ENCODE measurements around the gene OPALIN.

The OPALIN gene

GRCh38 chr10:96344178-96344577, 14.6 kb downstream of the OPALIN start:
- no peak for DNase-seq
- intact Hi-C loops (cut with DNase I), result no loop called here

DNA sequence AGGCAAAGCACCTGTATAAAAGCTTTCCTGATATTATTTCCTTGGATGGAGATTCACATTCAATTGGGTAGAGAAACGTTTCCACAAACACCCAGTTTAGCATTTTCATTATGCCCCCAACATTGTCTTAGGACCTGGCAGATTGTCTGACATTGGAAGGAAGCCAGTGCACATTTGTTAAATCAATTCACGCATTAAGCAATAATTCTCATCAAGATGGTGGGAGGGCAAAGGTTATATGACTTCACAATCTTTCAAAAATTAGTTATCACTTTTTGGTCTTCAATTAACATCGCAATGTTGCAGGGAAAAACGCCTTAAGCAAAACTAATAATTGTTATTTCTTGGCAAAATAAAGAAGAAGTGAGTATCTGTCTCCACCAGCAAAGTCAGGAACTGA, 16.4 kb downstream of the OPALIN start:
- intact Hi-C loops (cut with DNase I), result no loop called here
- DNase-seq, result no peak

- intact Hi-C loops (cut with DNase I), result no loop called here
- DNase-seq, result no peak
Measured at GRCh38 chr10:96341219-96342182, 17.3 kb downstream of the OPALIN start.

GRCh38 chr10:96339956-96340904, 18.6 kb downstream of the OPALIN start:
- intact Hi-C loops (cut with DNase I), result no loop called here

GRCh38 chr10:96339383-96339782, 19.4 kb downstream of the OPALIN start:
- intact Hi-C loops (cut with DNase I), result no loop called here
- DNase-seq, result no peak

More at GRCh38 chr10:96339956-96340904, 18.6 kb downstream of the OPALIN start:
- peak; percentile 40 to 90 (median 75) for DNase-seq

GRCh38 chr10:96338279-96338925, 20.4 kb downstream of the OPALIN start:
- intact Hi-C loops (cut with DNase I), result no loop called here
- DNase-seq, result peak in 34 of 42 donors; percentile 4 to 84 (median 50)

DNA sequence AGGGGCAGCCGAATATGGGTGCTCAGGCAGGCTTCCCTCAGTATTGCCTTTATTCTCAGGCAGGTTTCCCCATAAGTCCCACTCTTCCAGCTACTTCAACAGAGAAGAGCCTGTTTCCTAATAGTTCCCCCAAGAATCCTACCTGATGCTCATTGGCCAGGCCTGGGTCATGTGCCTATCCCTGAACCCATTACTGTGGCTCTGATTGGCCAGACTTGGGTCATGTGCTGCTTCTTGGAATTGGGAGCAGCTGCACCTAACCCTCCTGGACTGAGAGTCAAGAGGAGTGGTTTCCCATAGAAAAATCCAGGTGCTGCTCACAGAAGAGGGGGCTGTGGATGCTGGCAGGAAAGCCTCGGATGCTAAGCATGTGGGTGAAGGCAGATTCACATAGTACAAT, 21.7 kb downstream of the OPALIN start:
- DNase-seq, result no peak
- intact Hi-C loops (cut with DNase I), result no loop called here

- intact Hi-C loops (cut with DNase I), result no loop called here
- DNase-seq, result peak in 26 of 42 donors; percentile 15 to 80 (median 52)
Measured at GRCh38 chr10:96334616-96335526, 23.9 kb downstream of the OPALIN start.

DNA sequence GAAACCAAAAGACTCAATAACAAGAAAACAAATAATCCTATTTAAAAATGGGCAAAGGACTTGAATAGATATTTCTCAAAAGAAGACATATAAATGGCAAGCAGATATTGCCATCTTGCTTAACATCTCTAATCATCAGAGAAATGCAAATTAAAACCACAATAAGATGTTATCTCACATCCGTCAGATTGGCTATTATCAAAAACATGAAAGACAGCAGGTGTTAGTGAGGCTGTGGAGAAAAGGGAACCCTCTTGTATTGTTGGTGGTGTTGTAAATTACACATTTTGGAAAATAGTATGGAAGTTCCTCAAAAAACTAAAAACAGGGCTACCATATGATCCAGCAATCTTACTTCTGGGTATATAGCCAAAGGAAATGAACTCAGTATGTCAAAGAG, 25.7 kb downstream of the OPALIN start:
- no peak for DNase-seq
- intact Hi-C loops (cut with DNase I), result no loop called here

DNA sequence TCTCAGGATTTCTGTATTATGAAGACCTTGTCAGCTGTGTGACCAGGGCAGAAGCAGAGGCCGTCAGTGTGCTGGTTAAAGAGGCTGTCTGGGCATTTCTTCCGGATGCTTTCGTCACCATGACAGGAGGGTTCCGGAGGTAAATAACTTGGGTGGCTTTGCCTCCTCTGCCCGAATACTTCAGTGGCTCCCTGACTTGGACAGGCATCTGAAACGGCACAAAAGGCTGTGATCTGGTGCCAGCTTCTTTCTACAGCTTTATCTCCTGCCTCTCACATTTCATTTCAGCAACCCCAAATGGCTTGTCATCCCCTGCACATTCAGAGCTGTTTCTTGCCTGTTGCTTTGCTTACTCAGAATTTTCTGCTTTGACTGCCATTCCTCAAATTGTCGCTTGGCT, 31.3 kb downstream of the OPALIN start:
- DNase-seq, result no peak
- intact Hi-C loops (cut with DNase I), result no loop called here

GRCh38 chr10:96325719-96326373, 33.0 kb downstream of the OPALIN start:
- DNase-seq, result no peak
- intact Hi-C loops (cut with DNase I), result no loop called here

DNA sequence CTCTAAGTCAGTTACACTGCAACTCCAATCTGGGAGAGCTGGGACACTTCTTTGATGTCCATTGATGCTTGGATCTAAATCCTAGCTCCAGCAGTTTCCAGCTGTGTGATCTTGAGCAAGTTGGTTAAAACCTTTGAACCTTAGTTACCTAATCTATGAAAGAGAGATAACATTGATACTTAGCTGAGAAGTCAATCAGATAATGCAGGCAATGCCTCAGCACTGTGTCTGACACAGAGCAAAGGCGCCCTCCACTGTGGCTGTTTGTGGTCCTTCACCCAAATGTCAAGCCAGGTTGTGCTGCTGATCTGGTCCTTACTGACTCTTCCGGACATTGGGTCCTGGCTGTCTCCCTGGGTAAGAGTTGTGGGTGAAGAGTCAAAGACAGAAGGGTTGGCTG, 34.4 kb downstream of the OPALIN start:
- no peak for DNase-seq
- intact Hi-C loops (cut with DNase I), result no loop called here

DNA sequence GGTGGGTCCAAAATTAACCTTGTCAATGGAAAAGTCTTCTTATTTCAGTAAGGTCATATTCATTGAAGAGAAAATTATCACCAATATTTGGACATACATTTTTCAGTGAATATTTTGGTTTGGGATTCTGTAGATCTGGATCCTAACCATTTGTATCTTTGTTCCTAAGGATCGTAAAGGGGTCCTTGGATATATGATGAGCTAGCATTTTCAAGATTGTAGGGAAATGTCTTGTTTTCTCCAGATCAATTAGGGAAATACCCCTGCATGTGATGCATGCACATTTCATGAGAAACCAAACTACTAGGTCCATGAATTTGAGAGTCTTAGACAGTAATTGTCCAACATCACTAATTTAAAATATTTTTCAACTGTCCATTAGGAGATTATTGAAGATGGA, 36.5 kb downstream of the OPALIN start:
- intact Hi-C loops (cut with DNase I), result no loop called here
- DNase-seq, result no peak

DNA sequence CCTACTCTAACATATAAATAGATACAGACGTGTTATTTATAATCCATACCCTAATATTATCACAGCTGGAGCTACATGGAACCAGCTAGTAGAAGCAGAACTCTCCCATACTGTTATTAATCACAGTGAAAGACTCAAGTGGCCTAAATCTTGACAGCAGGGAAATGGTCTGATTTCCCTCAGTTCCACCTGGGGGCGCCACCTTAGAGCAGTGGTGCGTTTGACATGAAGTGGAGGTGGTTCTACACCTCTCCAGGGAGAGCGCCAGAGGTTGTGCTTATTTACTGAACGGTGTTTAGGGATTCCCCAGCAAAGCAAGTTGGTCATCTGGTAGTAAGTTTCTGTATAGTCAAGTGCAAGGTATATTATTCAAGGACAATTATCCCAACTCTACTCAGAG, 37.0 kb downstream of the OPALIN start:
- intact Hi-C loops (cut with DNase I), result no loop called here
- DNase-seq, result no peak

GRCh38 chr10:96319754-96320474, 38.9 kb downstream of the OPALIN start:
- no peak for DNase-seq
- intact Hi-C loops (cut with DNase I), result no loop called here

- intact Hi-C loops (cut with DNase I), result no loop called here
- no peak for DNase-seq
Measured at GRCh38 chr10:96317067-96317833, 41.6 kb downstream of the OPALIN start.

Measured in head of caudate nucleus (tissue), 42 donors.